H1 (cell line): ENCODE data around the gene HPS3.

ENCODE experiments used
- BACH1 ChIP-seq: IDR thresholded peaks from 2 replicates; pipeline ENCODE4 v1.6.1; 2012; ENCODE audit warnings: low read length, improper control_type of control experiment
- EGR1 ChIP-seq: IDR thresholded peaks from 2 replicates; pipeline ENCODE4 v1.6.1; 2011; ENCODE audit warnings: low read depth, low read length, borderline replicate concordance
- EP300 ChIP-seq, 2 experiments: IDR thresholded peaks; 1 replicate in 1 of 2; 2 replicates in 1 of 2; pipeline ENCODE4 v1.6.1; 2011 to 2012; ENCODE audit warnings: low read depth in 2 of 2, low read length in 2 of 2, mild to moderate bottlenecking in 2 of 2, borderline replicate concordance in 1 of 2, inconsistent platforms in 1 of 2, moderate library complexity in 1 of 2
- JUN ChIP-seq: IDR thresholded peaks from 2 replicates; pipeline ENCODE4 v1.6.1; 2011; ENCODE audit warnings: low read depth, mild to moderate bottlenecking, improper control_type of control experiment, low read length
- POLR2A ChIP-seq, 2 experiments: IDR thresholded peaks; 1 replicate in 1 of 2; 2 replicates in 1 of 2; pipeline ENCODE4 v1.6.1; 2011; ENCODE audit warnings: low read depth in 2 of 2, low read length in 2 of 2, mild to moderate bottlenecking in 2 of 2; ENCODE audit errors: control extremely low read depth in 1 of 2
- POLR2AphosphoS5 ChIP-seq: IDR thresholded peaks from 2 replicates; pipeline ENCODE4 v1.6.1; 2011; ENCODE audit warnings: low read depth, low read length
- ZNF274 ChIP-seq: IDR thresholded peaks from 2 replicates; pipeline ENCODE4 v1.7.0; 2012; ENCODE audit warnings: low read length, borderline replicate concordance; ENCODE audit errors: extremely low read depth
- TF ChIP-seq, protein P1 (sequence below), 3 experiments: IDR thresholded peaks; 1 replicate in 2 of 3; 2 replicates in 1 of 3; pipeline versions ENCODE4 v1.5.1 to v1.6.1; 2011; ENCODE audit warnings: low read length in 3 of 3, mild to moderate bottlenecking in 3 of 3, inconsistent platforms in 2 of 3, low read depth in 1 of 3, moderate library complexity in 1 of 3; ENCODE audit not compliant: insufficient read depth in 1 of 3; ENCODE audit errors: control extremely low read depth in 1 of 3

DNA sequence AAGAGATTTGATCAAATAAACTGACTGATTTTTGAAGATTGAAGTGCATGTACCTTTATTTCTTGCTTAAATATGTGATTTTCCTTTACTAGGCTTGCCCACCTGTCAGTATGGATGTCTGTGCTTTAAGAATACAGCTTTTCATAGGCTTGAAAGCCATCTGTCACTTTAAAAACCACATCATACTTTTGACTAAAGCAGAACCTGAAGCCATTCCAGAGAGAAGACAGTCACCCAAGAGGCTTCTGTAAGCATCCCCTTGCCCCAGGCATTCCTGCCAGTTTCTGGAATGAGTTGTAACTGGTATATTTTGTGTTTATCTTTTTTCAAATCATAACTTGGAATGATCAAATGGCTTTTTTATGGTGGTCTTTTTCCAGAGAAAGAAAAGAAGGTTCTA, 24.0 kb downstream of the HPS3 start:
- TF ChIP-seq JUN (no peak), POLR2A (IDR thresholded peaks at IDR 0.05; ENCODE audit: control extremely low read depth in 1 of 2, low read depth in 2 of 2, low read length in 2 of 2) (no peak), POLR2AphosphoS5 (no peak), BACH1 (no peak), EGR1 (no peak), ZNF274 (no peak), EP300 (IDR thresholded peaks at IDR 0.05; ENCODE audit: borderline replicate concordance in 1 of 2, low read depth in 2 of 2, low read length in 2 of 2) (no peak)
- TF ChIP-seq, protein P1, sequence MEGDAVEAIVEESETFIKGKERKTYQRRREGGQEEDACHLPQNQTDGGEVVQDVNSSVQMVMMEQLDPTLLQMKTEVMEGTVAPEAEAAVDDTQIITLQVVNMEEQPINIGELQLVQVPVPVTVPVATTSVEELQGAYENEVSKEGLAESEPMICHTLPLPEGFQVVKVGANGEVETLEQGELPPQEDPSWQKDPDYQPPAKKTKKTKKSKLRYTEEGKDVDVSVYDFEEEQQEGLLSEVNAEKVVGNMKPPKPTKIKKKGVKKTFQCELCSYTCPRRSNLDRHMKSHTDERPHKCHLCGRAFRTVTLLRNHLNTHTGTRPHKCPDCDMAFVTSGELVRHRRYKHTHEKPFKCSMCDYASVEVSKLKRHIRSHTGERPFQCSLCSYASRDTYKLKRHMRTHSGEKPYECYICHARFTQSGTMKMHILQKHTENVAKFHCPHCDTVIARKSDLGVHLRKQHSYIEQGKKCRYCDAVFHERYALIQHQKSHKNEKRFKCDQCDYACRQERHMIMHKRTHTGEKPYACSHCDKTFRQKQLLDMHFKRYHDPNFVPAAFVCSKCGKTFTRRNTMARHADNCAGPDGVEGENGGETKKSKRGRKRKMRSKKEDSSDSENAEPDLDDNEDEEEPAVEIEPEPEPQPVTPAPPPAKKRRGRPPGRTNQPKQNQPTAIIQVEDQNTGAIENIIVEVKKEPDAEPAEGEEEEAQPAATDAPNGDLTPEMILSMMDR (IDR thresholded peaks at IDR 0.05; ENCODE audit: control extremely low read depth in 1 of 3, insufficient read depth in 1 of 3, low read depth in 1 of 3, low read length in 3 of 3): no peak
